Ovary (tissue), 9 donors: Measurements from ENCODE around the gene CLSTN1. TPM values are rescaled to one million over a fixed set of nuclear protein-coding genes. Genes with fewer than 3 reads are reported as not detected.

Experiments
- DNase-seq, 5 donors: peaks; one replicate each; pipeline ENCODE4 v3.0.0-alpha.2; 2019 to 2020
- H3K27ac ChIP-seq, 2 donors: fragments of 200-600 bp; one replicate each; pipeline versions ENCODE4 v1.5.1 to v1.8.0; 2019 to 2022
- H3K27me3 ChIP-seq: fragments of 200-600 bp; one replicate; pipeline ENCODE4 v1.8.0; 2022
- H3K36me3 ChIP-seq: fragments of 200-600 bp; sonication (generic); one replicate; pipeline ENCODE4 v1.5.1; 2019
- H3K4me1 ChIP-seq: one replicate; pipeline ENCODE4 v1.8.1; 2013; ENCODE audit warnings: mild to moderate bottlenecking, moderate library complexity; ENCODE audit not compliant: insufficient read depth
- H3K4me3 ChIP-seq: fragments of 200-600 bp; sonication (generic); one replicate; pipeline ENCODE4 v1.5.1; 2017
- H3K9me3 ChIP-seq, 2 donors: fragments of 200-600 bp in 1 of 2; sonication (generic) in 1 of 2; one replicate each; pipeline versions ENCODE4 v1.5.1 to v1.8.1; 2013 to 2019; ENCODE audit warnings: mild to moderate bottlenecking in 1 of 2, moderate library complexity in 1 of 2
- CTCF ChIP-seq, 3 donors: fragments of 450-650 bp in 2 of 3; fragments of 200-600 bp in 1 of 3; IDR thresholded peaks; one replicate each; pipeline versions ENCODE4 v1.5.1 to v1.8.0; 2016 to 2022; ENCODE audit warnings: antibody characterized with exemption in 3 of 3, mild to moderate bottlenecking in 1 of 3
- EP300 ChIP-seq: sonication (generic); formaldehyde crosslinking; IDR thresholded peaks from one replicate; pipeline ENCODE4 v1.6.1; 2017; ENCODE audit warnings: antibody characterized with exemption
- POLR2A ChIP-seq: fragments of 450-650 bp; IDR thresholded peaks from one replicate; pipeline ENCODE4 v1.6.1; 2017; ENCODE audit warnings: antibody characterized with exemption, mild to moderate bottlenecking, moderate library complexity
- WGBS, 3 donors: extraction: QIAGEN DNeasy Blood & Tissue Kit in 1 of 3; methylation state at CpG; one replicate each; pipeline versions ENCODE4 v1.1.5 to v1.1.7; 2013 to 2017; 5-methylcytosine and 5-hydroxymethylcytosine counted together
- intact Hi-C, 4 donors: fragments of 100-400 bp; cut with DNase I; formaldehyde crosslinking; loops; one replicate each; pipeline versions ENCODE4 v1.11.0 to v1.15.1; 2022 to 2023
- polyA plus RNA-seq, 2 donors: library from polyadenylated mRNA; stranded (reverse); fragments of 200-250 nt in 1 of 2; fragments of 350-450 nt in 1 of 2; fragmentation: Illumina TruSeq in 1 of 2; extraction: RNeasy Lipid Tissue Mini Kit (QIAGEN cat#74804) in 1 of 2; gene quantifications; one replicate each; pipeline ENCODE4 v1.2.3, GENCODE V29; 2013 to 2014
- total RNA-seq, 7 donors: library from RNA; depleted of rRNA in 2 of 7; stranded (reverse); fragments of >200 nt in 2 of 7; fragmentation: NEBNext Ultra II Directional in 3 of 7; extraction: Animal tissue kit (Norgen Biotek cat#: 25700) in 3 of 7; gene quantifications; one replicate each; pipeline versions ENCODE4 v1.1.0 to v1.2.4, GENCODE V29; 2016 to 2023
- donor health status: DM: no; HTN: no; CAD: no; lungs with moderate emphysema.
- donor health status: DM: no; HTN: no; CAD: no.
- donor health status: Bipolar disorder and iron deficiency.
- donor health status: DM: yes; HTN: yes; CAD: no.
- donor health status: DM: no; HTN: no; CAD: no.
- donor health status: DM: yes; HTN: yes; CAD: no.

Gene CLSTN1
- total and polyA plus RNA-seq, 9 donors: 70.5 to 145 (median 114) TPM

- Histone ChIP-seq H3K27me3 (no peaks in the 10 kb centered on the region), H3K4me3 (no peak overlapping the region), H3K4me1 (peaks cover 4% of the 10 kb centered on the region), H3K36me3 (no peaks in the 10 kb centered on the region), H3K27ac (no peak overlapping the region), H3K9me3 (no peaks in the 10 kb centered on the region)
- TF ChIP-seq POLR2A (no peak), CTCF (IDR thresholded peaks at IDR 0.05) (no peak), EP300 (no peak)
- no peak for DNase-seq
- WGBS, 3 donors: 85 to 90% (median 87%) methylated on average over 9 of the region's 9 CpGs
- intact Hi-C loops: no loop called here
Observed at GRCh38 chr1:9711466-9712020, 112.2 kb downstream of the CLSTN1 start.

- TF ChIP-seq POLR2A (no peak), EP300 (no peak), CTCF (IDR thresholded peaks at IDR 0.05) (no peak)
- no peak overlapping the region for H3K4me3 ChIP-seq
- H3K4me1 ChIP-seq: no peaks in the 10 kb centered on the region
- no peaks in the 10 kb centered on the region for H3K27me3 ChIP-seq
- intact Hi-C loops: no loop called here
- no peak for DNase-seq
- no peaks in the 10 kb centered on the region for H3K9me3 ChIP-seq
- 88 to 93% (median 89%) methylated on average over 8 of the region's 8 CpGs for WGBS, 3 donors
- H3K36me3 ChIP-seq: no peaks in the 10 kb centered on the region
- H3K27ac ChIP-seq: no peak overlapping the region
Observed at GRCh38 chr1:9710037-9710436, 113.7 kb downstream of the CLSTN1 start.

- DNase-seq: no peak
- intact Hi-C loops: no loop called here
- TF ChIP-seq CTCF (IDR thresholded peaks at IDR 0.05) (no peak), POLR2A (no peak), EP300 (no peak)
- H3K27me3 ChIP-seq: no peaks in the 10 kb centered on the region
- H3K4me3 ChIP-seq: no peak overlapping the region
- H3K27ac ChIP-seq: no peak overlapping the region
- no peaks in the 10 kb centered on the region for H3K9me3 ChIP-seq
- 93 to 95% (median 94%) methylated on average over 4 of the region's 4 CpGs for WGBS, 3 donors
- H3K36me3 ChIP-seq: no peaks in the 10 kb centered on the region
- H3K4me1 ChIP-seq: no peaks in the 10 kb centered on the region
Observed at GRCh38 chr1:9706178-9706577, 117.6 kb downstream of the CLSTN1 start.

- 92% methylated on average over 8 of the region's 8 CpGs for WGBS, 3 donors
- Histone ChIP-seq H3K36me3 (no peaks in the 10 kb centered on the region), H3K27me3 (no peaks in the 10 kb centered on the region), H3K4me3 (no peak overlapping the region), H3K27ac (no peak overlapping the region), H3K4me1 (no peaks in the 10 kb centered on the region), H3K9me3 (no peaks in the 10 kb centered on the region)
- TF ChIP-seq POLR2A (no peak), EP300 (no peak), CTCF (IDR thresholded peaks at IDR 0.05) (no peak)
- DNase-seq: no peak
- intact Hi-C loops: no loop called here
Observed at GRCh38 chr1:9705337-9706093, 118.2 kb downstream of the CLSTN1 start.
